ENCODE measurements around the gene ZNF619. TPM values are rescaled to one million over a fixed set of nuclear protein-coding genes. Genes with fewer than 3 reads are reported as not detected.
"Not testable (repeated sequence)": the region's sequence is repeated elsewhere in the genome, so short reads cannot be mapped to it uniquely, and the experiment has no call there.

ZNF619 gene
- total RNA-seq (2014; rRNA removed; shearing (Covaris generic)): 1.1 and 1.7 TPM in 2 replicates

GRCh38 chr3:40476478-40477470, at the start of gene ZNF619:
ZNF619 (plus strand) TSS chr3:40477122; CDS start chr3:40477980, 858 bp downstream.
- DNase-seq (ENCODE audit: low read depth): peak; percentile 69

GRCh38 chr3:40432793-40433192, 44.1 kb upstream of the ZNF619 start:
- no peak for DNase-seq (ENCODE audit: low read depth)

GRCh38 chr3:40437889-40438288, 39.0 kb upstream of the ZNF619 start:
- no peak for DNase-seq (ENCODE audit: low read depth)

GRCh38 chr3:40445062-40445461, 31.9 kb upstream of the ZNF619 start:
- DNase-seq (ENCODE audit: low read depth): no peak

- no peak for DNase-seq (ENCODE audit: low read depth)
Observed at GRCh38 chr3:40445880-40446279, 31.0 kb upstream of the ZNF619 start.

GRCh38 chr3:40450438-40450837, 26.5 kb upstream of the ZNF619 start:
- DNase-seq (ENCODE audit: low read depth): no peak

GRCh38 chr3:40451551-40451950, 25.4 kb upstream of the ZNF619 start:
- DNase-seq (ENCODE audit: low read depth): no peak

- DNase-seq (ENCODE audit: low read depth): no peak
Observed at GRCh38 chr3:40452057-40452456, 24.9 kb upstream of the ZNF619 start.

GRCh38 chr3:40452562-40452875, 24.4 kb upstream of the ZNF619 start:
- DNase-seq (ENCODE audit: low read depth): no peak

- DNase-seq (ENCODE audit: low read depth): peak; percentile 98
Observed at GRCh38 chr3:40452876-40453730, 23.8 kb upstream of the ZNF619 start.

- no peak for DNase-seq (ENCODE audit: low read depth)
Observed at GRCh38 chr3:40453933-40454332, 23.0 kb upstream of the ZNF619 start.

- DNase-seq (ENCODE audit: low read depth): no peak
Observed at GRCh38 chr3:40455328-40455727, 21.6 kb upstream of the ZNF619 start.

GRCh38 chr3:40456279-40456939, 20.5 kb upstream of the ZNF619 start:
- no peak for DNase-seq (ENCODE audit: low read depth)

- DNase-seq (ENCODE audit: low read depth): peak; percentile 96
Observed at GRCh38 chr3:40456940-40457823, 19.7 kb upstream of the ZNF619 start, which contains the start of gene RPL14. RPL14 (plus strand) TSS chr3:40457339; CDS start chr3:40457472, 133 bp downstream.

- DNase-seq (ENCODE audit: low read depth): no peak
Observed at GRCh38 chr3:40458473-40458872, 18.4 kb upstream of the ZNF619 start.

GRCh38 chr3:40460481-40460880, 16.4 kb upstream of the ZNF619 start:
- DNase-seq (ENCODE audit: low read depth): not testable (repeated sequence)

GRCh38 chr3:40461161-40461560, 15.8 kb upstream of the ZNF619 start:
- DNase-seq (ENCODE audit: low read depth): no peak

- not testable (repeated sequence) for DNase-seq (ENCODE audit: low read depth)
Observed at GRCh38 chr3:40462838-40463237, 14.1 kb upstream of the ZNF619 start.

GRCh38 chr3:40463579-40463978, 13.3 kb upstream of the ZNF619 start:
- no peak for DNase-seq (ENCODE audit: low read depth)

GRCh38 chr3:40464339-40465110, 12.4 kb upstream of the ZNF619 start:
- no peak for DNase-seq (ENCODE audit: low read depth)
